MCF 10A (cell line): Measurements from ENCODE around the gene ST7L. TPM values are rescaled to one million over a fixed set of nuclear protein-coding genes. Genes with fewer than 3 reads are reported as not detected.

Experiments used
- BruUV-seq: library from RNA; stranded (reverse); fragments of 400-500 nt; replicated peaks from 2 replicates; lab custom pipeline; 2021; lab: Mats Ljungman, UMichigan
- CTCF ChIA-PET: fragments of 300-600 bp; sonication (Branson Sonifier 250); formaldehyde crosslinking; extraction: SDS; loops from one replicate; lab custom pipeline; 2021; ENCODE audit warnings: antibody characterized with exemption, inconsistent platforms; lab: Yijun Ruan, JAX
- POLR2A ChIA-PET: fragments of 300-600, 350-650 bp; sonication (Branson Sonifier 250); formaldehyde crosslinking; extraction: SDS; loops from one replicate; lab custom pipeline; 2020; ENCODE audit warnings: antibody characterized with exemption, inconsistent platforms; lab: Yijun Ruan, JAX
- DNase-seq: peaks from one replicate; pipeline ENCODE4 v3.0.0-alpha.2; 2018; ENCODE audit not compliant: unreplicated experiment
- H3K27ac Mint-ChIP-seq: one replicate; pipeline ENCODE4 v1.8.0; 2022; ENCODE audit warnings: mild to moderate bottlenecking, low read depth, mixed read lengths; ENCODE audit not compliant: unreplicated experiment
- H3K27me3 Mint-ChIP-seq: one replicate; pipeline ENCODE4 v1.8.0; 2022; ENCODE audit warnings: mixed read lengths; ENCODE audit not compliant: insufficient read depth, unreplicated experiment
- H3K36me3 Mint-ChIP-seq: one replicate; pipeline ENCODE4 v1.8.0; 2022; ENCODE audit warnings: mild to moderate bottlenecking, moderate library complexity, mixed read lengths; ENCODE audit not compliant: insufficient read depth, unreplicated experiment
- H3K4me1 Mint-ChIP-seq: one replicate; pipeline ENCODE4 v1.8.0; 2022; ENCODE audit warnings: mixed read lengths; ENCODE audit not compliant: insufficient read depth, unreplicated experiment
- H3K4me3 Mint-ChIP-seq: one replicate; pipeline ENCODE4 v1.8.0; 2022; ENCODE audit warnings: mild to moderate bottlenecking, moderate library complexity, mixed read lengths; ENCODE audit not compliant: unreplicated experiment
- H3K9me3 Mint-ChIP-seq: one replicate; pipeline ENCODE4 v1.8.0; 2022; ENCODE audit warnings: mixed read lengths; ENCODE audit not compliant: unreplicated experiment
- CTCF ChIP-seq: fragments of 200-600 bp; IDR thresholded peaks from one replicate; pipeline ENCODE4 v1.8.0; 2022; ENCODE audit warnings: antibody characterized with exemption, mild to moderate bottlenecking; ENCODE audit not compliant: unreplicated experiment
- intact Hi-C: fragments of 100-400 bp; cut with micrococcal nuclease; formaldehyde crosslinking; loops from 2 replicates; pipeline ENCODE4 v1.14.1; 2022
- total RNA-seq: library from RNA; stranded (reverse); gene quantifications from 2 replicates; pipeline ENCODE4 v1.2.3, GENCODE V29; 2022

The ST7L gene
- total RNA-seq, 1 experiment from 2014 or later = 25.5 TPM

GRCh38 chr1:112514901-112515300, 104.0 kb downstream of the ST7L start:
- ChIA-PET POLR2A (interaction anchor here (0.6 to 1.2 kb wide), 2 partner anchors 104 to 136 kb away, joined by 3 read pairs; partner anchors contain the start of gene ST7L), CTCF (interaction anchor here (1.5 kb wide), 1 partner anchor 124 kb away, joined by 5 read pairs; no protein-coding TSS in a partner anchor)
- no peaks in the 10 kb centered on the region for H3K27me3 Mint-ChIP-seq
- DNase-seq = no peak
- intact Hi-C loops = no loop called here
- no peak overlapping the region for H3K27ac Mint-ChIP-seq
- no peak overlapping the region for H3K4me3 Mint-ChIP-seq
- H3K36me3 Mint-ChIP-seq = no peaks in the 10 kb centered on the region
- BruUV-seq = no TSS peak
- TF ChIP-seq CTCF = no peak
- H3K9me3 Mint-ChIP-seq = no peaks in the 10 kb centered on the region
- H3K4me1 Mint-ChIP-seq = no peaks in the 10 kb centered on the region

GRCh38 chr1:112513112-112513870, 105.7 kb downstream of the ST7L start:
- Mint-ChIP-seq H3K36me3 (no peaks in the 10 kb centered on the region), H3K27me3 (no peaks in the 10 kb centered on the region), H3K9me3 (no peaks in the 10 kb centered on the region), H3K4me1 (no peaks in the 10 kb centered on the region), H3K4me3 (no peak overlapping the region), H3K27ac (no peak overlapping the region)
- CTCF ChIA-PET = interaction anchor here (0.8 to 1.6 kb wide), 3 partner anchors 11 to 526 kb away, joined by 3 to 10 read pairs (median 4); no protein-coding TSS in a partner anchor
- TF ChIP-seq CTCF = no peak
- POLR2A ChIA-PET = interaction anchor here (0.6 to 1.2 kb wide), 2 partner anchors 55 to 106 kb away, joined by 3 read pairs; partner anchors contain the start of gene ST7L
- DNase-seq = no peak
- BruUV-seq = no TSS peak
- intact Hi-C loops = no loop called here

- no peaks in the 10 kb centered on the region for H3K9me3 Mint-ChIP-seq
- no peak overlapping the region for H3K4me3 Mint-ChIP-seq
- no peaks in the 10 kb centered on the region for H3K36me3 Mint-ChIP-seq
- H3K4me1 Mint-ChIP-seq = no peaks in the 10 kb centered on the region
- TF ChIP-seq CTCF = no peak
- H3K27me3 Mint-ChIP-seq = no peaks in the 10 kb centered on the region
- POLR2A ChIA-PET = interaction anchor here (0.8 kb wide), 1 partner anchor 27 kb away, joined by 3 read pairs; no protein-coding TSS in a partner anchor
- BruUV-seq = no TSS peak
- CTCF ChIA-PET = interaction anchor here (0.6 to 1.6 kb wide), 4 partner anchors 10 to 1769 kb away, joined by 3 to 10 read pairs (median 4); no protein-coding TSS in a partner anchor
- H3K27ac Mint-ChIP-seq = no peak overlapping the region
- intact Hi-C loops = no loop called here
- no peak for DNase-seq
Observed at GRCh38 chr1:112511897-112512296, 107.0 kb downstream of the ST7L start.

GRCh38 chr1:112510340-112510739, 108.6 kb downstream of the ST7L start:
- DNase-seq = no peak
- intact Hi-C loops = no loop called here
- no peak for TF ChIP-seq CTCF
- Mint-ChIP-seq H3K27ac (no peak overlapping the region), H3K4me3 (peak overlapping the region; percentile 34), H3K27me3 (no peaks in the 10 kb centered on the region), H3K36me3 (no peaks in the 10 kb centered on the region), H3K4me1 (no peaks in the 10 kb centered on the region), H3K9me3 (no peaks in the 10 kb centered on the region)
- POLR2A ChIA-PET = no interaction called here
- BruUV-seq = no TSS peak
- CTCF ChIA-PET = interaction anchor here (1.3 kb wide), 1 partner anchor 8 kb away, joined by 5 read pairs; no protein-coding TSS in a partner anchor
